Nephron (organoid): ENCODE data around the gene ARMC12.

Experiments used
- H3K27ac Mint-ChIP-seq, 3 experiments: 2 replicates each; pipeline ENCODE4 v1.8.0; 2020; ENCODE audit warnings: mixed read lengths in 3 of 3, mild to moderate bottlenecking in 2 of 3, moderate library complexity in 1 of 3
- H3K27me3 Mint-ChIP-seq: 2 replicates; pipeline ENCODE4 v1.8.0; 2021; ENCODE audit warnings: low read depth, mild to moderate bottlenecking, moderate library complexity, mixed read lengths
- H3K36me3 Mint-ChIP-seq: 2 replicates; pipeline ENCODE4 v1.8.0; 2020; ENCODE audit warnings: low read depth, mixed read lengths
- H3K4me1 Mint-ChIP-seq: 2 replicates; pipeline ENCODE4 v1.8.0; 2020; ENCODE audit warnings: mixed read lengths
- H3K4me3 Mint-ChIP-seq, 3 experiments: 2 replicates each; pipeline ENCODE4 v1.8.0; 2020; ENCODE audit warnings: mild to moderate bottlenecking in 3 of 3, mixed read lengths in 3 of 3, moderate library complexity in 2 of 3
- H3K9me3 Mint-ChIP-seq: 2 replicates; pipeline ENCODE4 v1.8.0; 2020; ENCODE audit warnings: mixed read lengths
- TF ChIP-seq, protein P1 (sequence below), 3 experiments: fragments of 200-600 bp; sonication (generic); IDR thresholded peaks; one replicate each; pipeline ENCODE4 v1.5.0; 2021; ENCODE audit warnings: antibody characterized with exemption in 3 of 3; ENCODE audit not compliant: unreplicated experiment in 3 of 3

ARMC12 gene

DNA sequence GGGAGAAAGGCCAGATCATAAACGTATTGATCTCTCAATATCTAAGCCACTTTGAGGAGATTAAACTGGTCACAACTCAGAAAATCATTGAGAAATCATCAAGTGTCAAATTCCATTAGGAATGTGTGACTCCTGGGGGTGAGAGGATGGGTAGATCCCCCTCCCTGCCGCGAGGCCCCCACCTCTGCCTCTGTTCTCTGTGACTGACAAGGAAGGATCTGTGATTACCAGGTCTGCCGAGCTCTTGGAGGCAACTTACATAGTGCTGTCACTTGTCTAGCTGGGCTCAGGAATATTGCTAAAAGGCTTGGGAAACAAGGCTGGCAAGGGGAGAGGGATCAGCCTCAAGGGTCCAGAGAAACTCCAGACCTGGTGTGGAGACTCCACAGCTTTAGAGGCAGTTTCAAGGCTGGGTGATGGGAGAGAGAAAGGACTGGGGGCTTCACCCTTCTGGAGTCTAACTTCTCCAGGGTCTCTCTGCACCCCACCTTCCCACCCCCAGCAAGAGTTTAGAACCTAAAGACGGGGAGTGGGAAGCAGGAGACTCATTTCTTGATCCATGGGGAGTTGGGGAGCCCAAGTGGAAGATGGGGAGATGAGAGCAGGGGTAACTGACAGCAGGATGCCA, 11.6 kb upstream of the ARMC12 start:
- Mint-ChIP-seq H3K4me1 (peaks cover 55% of the 10 kb centered on the region), H3K27ac (peak overlapping the region; percentile 89 to 96 (median 92)), H3K36me3 (no peaks in the 10 kb centered on the region), H3K27me3 (peaks cover 3% of the 10 kb centered on the region), H3K9me3 (no peaks in the 10 kb centered on the region), H3K4me3 (peak overlapping the region; percentile 38 to 83 (median 40))
- TF ChIP-seq, protein P1, sequence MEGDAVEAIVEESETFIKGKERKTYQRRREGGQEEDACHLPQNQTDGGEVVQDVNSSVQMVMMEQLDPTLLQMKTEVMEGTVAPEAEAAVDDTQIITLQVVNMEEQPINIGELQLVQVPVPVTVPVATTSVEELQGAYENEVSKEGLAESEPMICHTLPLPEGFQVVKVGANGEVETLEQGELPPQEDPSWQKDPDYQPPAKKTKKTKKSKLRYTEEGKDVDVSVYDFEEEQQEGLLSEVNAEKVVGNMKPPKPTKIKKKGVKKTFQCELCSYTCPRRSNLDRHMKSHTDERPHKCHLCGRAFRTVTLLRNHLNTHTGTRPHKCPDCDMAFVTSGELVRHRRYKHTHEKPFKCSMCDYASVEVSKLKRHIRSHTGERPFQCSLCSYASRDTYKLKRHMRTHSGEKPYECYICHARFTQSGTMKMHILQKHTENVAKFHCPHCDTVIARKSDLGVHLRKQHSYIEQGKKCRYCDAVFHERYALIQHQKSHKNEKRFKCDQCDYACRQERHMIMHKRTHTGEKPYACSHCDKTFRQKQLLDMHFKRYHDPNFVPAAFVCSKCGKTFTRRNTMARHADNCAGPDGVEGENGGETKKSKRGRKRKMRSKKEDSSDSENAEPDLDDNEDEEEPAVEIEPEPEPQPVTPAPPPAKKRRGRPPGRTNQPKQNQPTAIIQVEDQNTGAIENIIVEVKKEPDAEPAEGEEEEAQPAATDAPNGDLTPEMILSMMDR (IDR thresholded peaks at IDR 0.05; ENCODE audit: unreplicated experiment in 3 of 3) = no peak

DNA sequence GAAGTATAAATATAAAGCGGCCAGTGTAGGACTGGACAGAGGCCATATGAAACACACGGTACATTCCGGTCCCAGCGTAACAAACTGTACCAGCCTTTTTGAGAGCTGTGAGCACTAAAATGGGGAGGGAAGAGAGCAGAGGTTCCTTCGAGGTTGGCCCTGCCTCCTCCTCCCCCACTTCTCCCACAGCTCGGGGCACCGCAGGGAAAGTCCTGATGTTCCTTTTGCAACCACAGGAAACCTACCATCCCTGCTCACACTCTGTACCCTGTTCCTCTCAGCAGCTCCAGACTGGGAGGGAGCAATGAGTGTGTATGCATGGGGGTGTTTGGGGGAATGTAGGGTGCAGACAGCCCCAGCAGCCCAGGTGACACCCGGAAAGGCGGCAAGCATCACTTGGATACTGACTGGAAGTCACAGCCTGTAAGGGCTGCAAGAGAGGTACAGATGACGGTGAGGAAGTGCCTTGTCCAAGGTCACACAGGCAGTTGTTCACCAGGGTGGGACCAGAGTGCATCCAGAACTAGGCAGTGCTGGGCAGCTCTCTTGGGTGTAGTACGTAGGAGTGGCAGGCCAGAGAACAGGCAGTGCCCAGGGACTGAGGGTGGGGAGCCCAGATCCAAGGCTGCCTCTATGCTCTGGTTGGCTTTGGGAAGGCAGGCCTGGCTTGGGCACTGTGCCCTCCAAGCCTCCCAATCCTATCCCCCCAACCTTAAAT, 11.0 kb upstream of the ARMC12 start:
- H3K4me3 Mint-ChIP-seq = peak overlapping the region; percentile 49 to 83 (median 81)
- no peaks in the 10 kb centered on the region for H3K9me3 Mint-ChIP-seq
- no peaks in the 10 kb centered on the region for H3K36me3 Mint-ChIP-seq
- H3K27ac Mint-ChIP-seq = peak overlapping the region; percentile 89 to 96 (median 92)
- H3K27me3 Mint-ChIP-seq = peaks cover 3% of the 10 kb centered on the region
- TF ChIP-seq, protein P1 (IDR thresholded peaks at IDR 0.05; ENCODE audit: unreplicated experiment in 3 of 3) = no peak
- peaks cover 51% of the 10 kb centered on the region for H3K4me1 Mint-ChIP-seq

DNA sequence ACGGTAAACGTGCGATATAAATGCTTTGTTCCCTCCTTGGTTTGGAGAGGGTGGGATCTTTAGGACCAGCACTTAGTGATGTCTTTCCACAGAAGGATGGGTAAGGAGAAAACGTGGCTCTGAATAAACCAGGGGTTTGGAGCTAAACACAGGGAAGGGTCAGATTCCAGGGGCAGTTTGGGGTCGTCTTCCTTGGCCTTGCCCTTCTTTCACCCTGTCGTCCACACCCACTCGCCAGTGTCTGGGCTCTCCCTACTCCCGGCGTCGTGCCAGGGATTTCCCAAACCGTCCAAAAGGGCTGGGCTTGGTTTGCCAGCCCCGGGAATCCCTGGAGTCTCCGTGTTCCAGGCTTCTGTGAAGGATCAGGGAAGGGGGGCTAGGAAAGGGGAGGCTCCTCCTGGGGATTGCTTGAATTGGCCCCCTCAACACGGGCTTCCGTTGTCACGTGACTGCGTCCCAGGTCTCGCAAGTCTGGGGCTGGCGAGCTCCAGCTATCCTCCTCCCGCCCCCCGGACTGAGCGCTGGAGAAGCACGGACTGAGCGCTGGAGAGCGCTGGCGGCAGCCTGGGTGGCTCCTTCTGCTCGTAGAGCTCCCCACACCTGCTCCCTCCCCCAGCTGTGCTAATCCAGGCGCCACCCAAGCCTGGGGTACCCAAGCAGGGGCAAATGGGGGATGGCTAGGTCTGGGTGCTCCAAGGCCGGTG, 9.4 kb upstream of the ARMC12 start:
- Mint-ChIP-seq H3K27ac (peak overlapping the region; percentile 89 to 96 (median 92)), H3K4me1 (peaks cover 51% of the 10 kb centered on the region), H3K36me3 (no peaks in the 10 kb centered on the region), H3K4me3 (peak overlapping the region; percentile 81 to 83 (median 83)), H3K27me3 (peaks cover 3% of the 10 kb centered on the region), H3K9me3 (no peaks in the 10 kb centered on the region)
- TF ChIP-seq, protein P1 (IDR thresholded peaks at IDR 0.05; ENCODE audit: unreplicated experiment in 3 of 3) = no peak

DNA sequence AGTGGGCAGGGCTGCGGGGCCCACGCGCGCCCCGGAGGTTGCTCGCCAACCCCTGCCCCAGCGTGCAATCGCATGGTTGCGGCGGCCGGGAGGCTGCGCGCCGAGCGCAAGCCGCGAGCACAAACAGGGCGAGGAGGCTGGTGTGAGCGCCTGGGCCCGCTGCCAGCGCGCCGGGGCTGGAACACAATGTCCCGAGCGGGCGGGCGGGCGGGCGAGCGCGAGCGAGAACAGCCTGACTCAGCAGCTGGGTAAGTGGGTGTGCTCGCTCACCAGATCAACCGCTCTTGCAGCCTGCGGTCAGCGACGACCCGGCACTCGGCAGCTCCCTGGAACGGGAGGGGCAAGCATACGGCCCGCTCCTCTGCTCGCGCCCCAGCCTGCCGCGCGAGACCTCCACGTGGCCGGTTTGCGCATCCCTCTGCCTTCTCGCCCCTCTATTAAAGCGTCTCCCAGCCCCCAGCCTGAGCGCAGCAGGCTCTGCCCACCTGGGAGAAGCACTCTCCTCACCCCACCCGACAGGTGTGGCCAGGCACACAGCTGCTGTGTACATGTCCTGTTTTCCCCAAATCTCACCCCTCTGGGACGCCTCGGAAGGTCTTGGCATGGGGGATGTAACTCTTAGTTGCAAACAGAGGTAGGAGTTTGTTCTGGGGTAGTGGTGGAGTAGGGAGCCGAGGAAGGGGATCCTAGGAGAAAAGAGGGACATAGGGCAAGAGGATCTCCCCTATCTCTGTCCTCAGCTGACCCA, 8.7 kb upstream of the ARMC12 start:
- Mint-ChIP-seq H3K9me3 (no peaks in the 10 kb centered on the region), H3K36me3 (no peaks in the 10 kb centered on the region), H3K27ac (peak overlapping the region; percentile 88 to 96 (median 92)), H3K4me1 (peaks cover 52% of the 10 kb centered on the region), H3K4me3 (peak overlapping the region; percentile 83 to 90 (median 85)), H3K27me3 (peaks cover 3% of the 10 kb centered on the region)
- TF ChIP-seq, protein P1 (IDR thresholded peaks at IDR 0.05; ENCODE audit: unreplicated experiment in 3 of 3) = no peak

DNA sequence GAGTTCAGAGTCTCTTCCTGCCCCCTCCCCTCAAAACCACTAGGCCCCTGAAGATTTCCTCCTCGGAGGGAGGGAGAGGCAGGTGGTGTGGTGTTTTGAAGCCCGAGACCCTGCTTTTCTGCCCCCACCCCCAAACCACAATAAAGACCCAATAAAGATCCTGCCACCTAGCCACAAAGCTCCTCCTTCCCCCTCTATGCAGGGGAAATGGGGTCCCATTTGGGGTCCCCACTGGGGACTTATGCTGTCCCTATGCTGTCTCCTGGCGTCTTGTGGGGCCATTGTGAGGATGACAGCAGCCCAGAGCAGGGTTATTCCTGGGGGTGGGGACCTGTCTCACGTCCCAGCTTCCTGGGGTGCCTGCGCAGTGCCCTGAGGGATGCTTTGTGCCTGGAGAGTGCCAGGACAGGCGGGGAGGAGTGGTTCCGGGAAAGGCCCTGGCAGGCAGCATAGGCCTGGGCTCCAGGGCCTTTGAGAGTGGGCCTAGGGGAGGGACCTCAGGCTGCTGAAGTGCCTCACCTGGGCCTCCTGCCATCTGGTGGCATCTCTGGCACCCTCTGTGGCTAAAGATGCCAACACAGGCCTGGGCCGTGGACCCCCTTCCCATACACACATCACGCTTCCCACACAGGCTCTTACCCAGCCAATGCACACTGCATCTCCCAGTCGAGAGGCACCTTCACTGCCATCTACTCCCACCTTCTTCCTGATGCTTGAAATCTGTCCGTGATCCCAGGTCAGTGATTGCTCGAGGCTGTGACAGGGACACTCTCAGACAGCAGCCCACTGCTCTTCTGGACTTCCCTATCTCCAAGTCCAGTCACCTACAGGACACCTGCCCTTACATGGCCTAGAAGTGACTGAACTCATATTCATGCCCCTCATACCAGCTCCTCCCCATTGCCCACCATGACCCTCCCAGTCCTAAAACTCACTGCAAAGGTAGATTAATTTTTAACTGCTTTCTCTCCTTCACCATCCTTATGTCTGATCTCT, 7.9 kb upstream of the ARMC12 start:
- Mint-ChIP-seq H3K4me3 (peak overlapping the region; percentile 83 to 90 (median 85)), H3K9me3 (no peaks in the 10 kb centered on the region), H3K27me3 (peaks cover 3% of the 10 kb centered on the region), H3K36me3 (no peaks in the 10 kb centered on the region), H3K4me1 (peaks cover 52% of the 10 kb centered on the region), H3K27ac (peak overlapping the region; percentile 88 to 96 (median 92))
- TF ChIP-seq, protein P1 (IDR thresholded peaks at IDR 0.05; ENCODE audit: unreplicated experiment in 3 of 3) = no peak
